GM21526 (cell line): ENCODE measurements around the gene FCHSD2.
"Not testable (repeated sequence)": the region's sequence is repeated elsewhere in the genome, so short reads cannot be mapped to it uniquely, and the experiment has no call there.

ENCODE experiments used
- ATAC-seq: cut with Tn5 transposase; IDR thresholded peaks from one replicate; pipeline ENCODE4 v1.9.1; 2021; ENCODE audit warnings: moderate library complexity; ENCODE audit not compliant: unreplicated experiment, low FRiP score

The FCHSD2 gene

DNA sequence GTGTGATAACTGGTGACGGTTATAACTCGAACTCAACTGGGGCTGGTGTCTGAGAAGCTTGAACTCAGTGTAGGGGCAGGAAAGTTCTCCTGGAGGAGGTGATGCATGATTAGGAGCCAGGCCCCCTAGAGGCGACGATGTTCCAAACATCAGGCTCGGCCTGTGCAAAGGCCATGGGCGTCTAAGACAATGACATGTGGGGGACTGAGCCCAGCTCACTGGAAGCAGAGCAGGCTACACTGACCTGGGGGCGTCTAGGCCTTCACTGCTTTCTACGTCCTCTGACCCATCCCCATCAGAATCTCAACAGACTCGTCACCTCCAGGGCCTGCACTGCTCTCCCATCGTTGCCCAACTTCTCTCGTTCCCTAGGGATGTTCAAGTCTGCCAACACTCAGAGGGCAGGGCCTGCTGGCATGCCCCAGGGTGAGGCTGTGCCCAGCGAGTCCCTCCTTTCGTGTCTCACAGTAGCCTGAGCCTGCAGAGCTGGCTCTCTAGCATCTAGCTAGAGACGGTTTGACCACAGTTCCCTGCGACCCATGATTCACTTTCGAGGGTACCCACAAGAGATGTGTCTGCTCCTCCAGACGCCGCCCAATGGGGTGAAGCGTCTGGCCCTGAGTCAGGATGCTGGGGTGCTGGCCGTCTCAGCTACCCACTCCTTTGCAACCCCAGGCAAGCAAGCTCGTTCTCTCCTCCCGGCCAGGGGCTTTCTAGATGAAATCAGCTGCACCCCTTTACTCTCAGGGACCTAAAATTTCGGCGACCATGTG is 329.0 kb downstream of the FCHSD2 start:
- peak; percentile 39 for ATAC-seq

DNA sequence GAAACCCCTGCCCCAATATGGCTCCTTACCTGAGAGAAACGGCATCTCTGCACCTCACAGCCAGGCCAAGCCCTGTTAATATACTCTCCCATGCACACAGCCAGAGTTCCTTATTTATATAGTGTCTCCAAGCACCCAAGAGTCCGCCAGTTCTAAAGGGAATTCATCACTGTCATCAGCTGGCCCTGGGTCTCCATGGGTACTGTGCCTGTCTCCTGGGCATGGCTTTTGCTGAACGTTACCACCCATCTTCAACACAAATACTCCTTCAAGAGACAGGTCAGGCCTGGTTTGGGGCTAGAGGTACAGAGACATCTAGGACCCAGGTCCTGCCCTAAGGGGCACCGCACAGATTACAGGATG is 329.5 kb downstream of the FCHSD2 start:
- no peak for ATAC-seq

DNA sequence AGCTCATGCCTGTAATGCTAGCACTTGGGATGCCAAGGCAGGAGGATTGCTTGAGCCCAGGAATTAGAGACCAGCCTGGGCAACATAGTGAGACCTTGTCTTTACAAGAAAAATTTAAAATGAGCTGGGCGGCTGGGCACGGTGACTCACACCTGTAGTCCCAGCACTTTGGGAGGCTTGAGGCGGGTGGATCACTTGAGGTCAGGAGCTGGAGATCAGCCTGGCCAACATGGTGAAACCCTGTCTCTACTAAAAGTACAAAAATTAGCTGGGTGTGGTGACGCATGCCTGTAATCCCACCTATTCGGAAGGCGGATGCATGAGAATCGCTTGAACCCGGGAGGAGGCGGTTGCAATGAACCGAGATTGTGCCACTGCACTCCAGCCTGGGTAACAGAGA is 330.4 kb downstream of the FCHSD2 start:
- ATAC-seq, result not testable (repeated sequence)

DNA sequence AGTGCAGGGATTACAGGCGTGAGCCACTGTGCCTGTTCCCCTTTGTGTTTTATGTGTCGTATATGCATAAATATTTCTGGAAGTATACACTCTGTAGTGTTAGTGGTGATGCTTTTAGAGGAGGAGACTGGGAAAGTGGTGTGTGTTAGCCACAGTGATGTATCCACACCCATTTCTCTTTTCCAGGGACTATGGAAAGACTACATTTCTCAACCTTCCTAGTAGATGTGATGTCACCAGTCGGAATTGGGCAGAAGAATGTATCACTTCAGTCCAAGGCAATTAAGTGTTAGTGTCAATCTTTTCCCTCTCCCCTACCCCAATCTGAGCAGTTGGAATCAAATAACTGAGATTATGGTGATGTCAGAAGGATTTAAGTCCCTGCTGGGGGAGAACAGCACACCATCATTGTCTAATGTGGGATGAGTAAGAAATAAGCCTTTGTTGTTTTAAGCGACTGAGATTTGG is 333.8 kb downstream of the FCHSD2 start:
- no peak for ATAC-seq

DNA sequence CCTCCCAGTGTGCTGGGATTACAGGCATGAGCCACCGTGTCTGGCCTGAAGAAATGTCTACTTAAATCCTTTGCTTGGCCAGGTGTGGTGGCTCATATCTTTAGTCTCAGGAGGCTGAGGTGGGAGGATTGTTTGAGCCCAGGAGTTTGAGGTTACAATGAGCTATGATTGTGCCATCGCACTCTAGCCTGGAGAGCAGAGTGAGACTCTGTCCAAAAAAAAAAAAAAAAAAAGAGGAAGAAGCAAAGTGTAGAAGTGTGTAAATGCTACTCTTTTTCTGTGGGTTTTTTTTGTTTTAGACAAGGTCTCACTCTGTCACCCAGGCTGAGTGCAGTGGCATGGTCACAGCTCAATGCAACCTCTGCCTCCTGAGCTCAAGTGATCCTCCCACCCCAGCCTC is 334.3 kb downstream of the FCHSD2 start:
- no peak for ATAC-seq

DNA sequence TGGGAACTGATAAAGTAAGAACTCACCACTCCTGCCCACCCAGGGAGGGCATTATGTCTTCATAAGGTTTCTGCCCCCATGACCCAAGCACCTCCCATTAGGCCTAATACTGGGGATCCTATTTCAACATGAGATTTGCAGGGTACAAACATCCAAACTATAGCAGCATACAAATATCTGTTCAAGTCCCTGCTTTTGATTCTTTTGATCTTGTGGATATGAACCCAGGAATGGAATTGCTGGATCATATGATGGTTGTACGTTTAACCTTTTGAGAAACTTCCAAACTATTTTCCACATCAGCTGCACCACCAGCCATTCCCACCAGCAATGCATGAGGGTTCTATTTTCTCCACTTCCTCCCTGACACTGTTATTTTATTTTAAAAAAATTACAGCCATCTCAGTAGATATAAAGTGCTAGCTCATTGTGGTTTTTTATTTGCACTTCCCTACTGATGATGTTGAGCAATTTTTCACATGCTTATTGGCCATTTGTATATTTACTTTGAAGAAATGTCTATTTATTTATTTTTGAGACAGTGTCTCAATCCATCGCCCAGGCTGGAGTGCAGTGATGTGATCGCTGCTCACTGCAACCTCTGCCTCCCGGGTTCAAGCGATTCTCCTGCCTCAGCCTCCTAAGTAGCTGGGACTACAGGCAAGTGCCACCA is 335.0 kb downstream of the FCHSD2 start:
- ATAC-seq, result no peak

DNA sequence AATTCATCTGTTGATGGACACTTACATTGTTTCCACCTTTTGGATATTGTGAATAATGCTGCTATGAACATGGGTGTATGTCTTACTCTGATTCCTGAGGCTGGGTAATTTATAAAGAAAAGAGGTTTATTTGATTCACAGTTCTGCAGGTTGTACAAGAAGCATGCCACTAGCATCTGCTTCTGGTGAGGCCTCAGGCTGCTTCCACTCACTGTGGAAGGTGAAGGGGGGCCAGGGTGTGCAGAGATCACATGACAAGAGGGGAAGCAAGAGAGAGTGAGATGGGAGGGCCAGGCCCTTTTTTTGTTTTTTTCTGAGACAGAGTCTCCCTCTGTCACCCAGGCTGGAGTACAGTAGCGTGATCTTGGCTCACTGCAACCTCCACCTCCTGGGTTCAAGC is 335.7 kb downstream of the FCHSD2 start:
- ATAC-seq, result not testable (repeated sequence)

DNA sequence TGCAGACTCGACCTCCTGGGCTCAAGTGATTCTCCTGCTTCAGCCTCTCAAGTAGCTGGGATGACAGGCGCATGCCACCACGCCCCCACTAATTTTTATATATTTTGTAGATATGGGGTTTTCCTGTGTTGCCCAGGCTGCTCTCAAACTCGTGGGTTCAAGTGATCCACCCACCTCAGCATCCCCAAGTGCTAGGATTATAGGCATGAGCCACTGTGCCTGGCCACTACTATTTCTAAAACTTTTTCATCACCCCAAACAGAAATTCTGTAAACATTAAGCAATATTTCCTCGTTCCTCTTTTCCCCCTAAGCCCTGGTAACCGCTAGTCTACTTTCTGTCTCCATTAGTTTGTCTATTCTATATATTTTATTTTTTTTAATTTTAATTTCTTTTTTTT is 336.9 kb downstream of the FCHSD2 start:
- ATAC-seq, result no peak

DNA sequence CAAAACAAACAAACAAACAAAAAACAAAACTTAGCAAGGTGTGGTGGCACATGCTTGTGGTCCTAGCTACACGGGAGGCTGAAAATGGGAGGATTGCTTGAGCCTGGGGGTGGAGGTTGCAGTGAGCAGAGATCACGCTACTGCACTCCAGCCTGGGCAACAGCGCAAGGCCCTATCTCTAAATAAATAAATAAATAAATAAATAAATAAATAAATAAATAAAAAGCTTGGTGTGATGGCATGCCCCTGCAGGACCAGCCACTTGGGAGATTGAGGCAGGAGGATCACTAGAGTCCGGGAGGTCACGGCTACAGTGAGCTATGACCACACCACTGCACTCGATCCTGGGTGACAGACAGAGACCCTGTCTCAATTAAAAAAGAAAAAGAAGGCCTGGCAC is 339.3 kb downstream of the FCHSD2 start:
- ATAC-seq, result no peak

DNA sequence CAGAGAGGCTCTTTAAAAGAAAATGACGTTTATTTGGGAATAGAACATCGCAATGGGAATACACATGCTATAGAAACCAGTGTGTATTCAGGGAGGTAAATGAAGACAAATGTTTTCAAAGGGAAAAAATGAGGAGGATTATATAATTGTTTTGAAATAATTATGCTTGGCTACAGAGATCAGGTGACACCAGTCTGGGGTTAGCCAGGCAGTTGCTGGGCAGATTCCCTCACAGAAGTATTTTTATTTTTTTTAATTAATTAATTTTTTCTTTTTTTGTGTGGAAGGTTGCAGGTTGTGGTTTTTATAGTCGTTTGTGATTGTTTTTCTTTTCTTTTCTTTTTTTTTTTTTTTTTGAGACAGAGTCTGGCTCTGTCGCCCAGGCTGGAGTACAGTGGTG is 342.7 kb downstream of the FCHSD2 start:
- ATAC-seq, result no peak

DNA sequence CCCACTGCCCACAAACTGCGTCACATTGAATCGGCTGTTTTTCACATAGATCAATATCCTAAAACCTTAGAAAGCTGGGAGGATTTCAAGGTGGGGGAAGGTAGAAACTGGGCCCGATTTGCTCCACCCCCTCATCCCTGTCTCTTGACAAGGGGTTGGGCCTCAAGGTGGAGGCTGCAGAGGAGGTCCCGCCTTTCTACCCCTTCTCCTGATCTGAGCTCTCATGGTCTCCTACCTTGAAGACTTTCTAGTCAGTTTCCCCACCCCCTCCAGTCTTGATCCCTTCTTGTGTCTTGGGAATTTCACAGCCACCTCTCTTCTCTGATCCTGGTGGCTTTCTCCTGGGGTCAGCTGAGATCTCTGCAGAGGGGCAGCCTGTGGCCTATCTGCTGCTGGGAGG is 343.8 kb downstream of the FCHSD2 start:
- no peak for ATAC-seq

DNA sequence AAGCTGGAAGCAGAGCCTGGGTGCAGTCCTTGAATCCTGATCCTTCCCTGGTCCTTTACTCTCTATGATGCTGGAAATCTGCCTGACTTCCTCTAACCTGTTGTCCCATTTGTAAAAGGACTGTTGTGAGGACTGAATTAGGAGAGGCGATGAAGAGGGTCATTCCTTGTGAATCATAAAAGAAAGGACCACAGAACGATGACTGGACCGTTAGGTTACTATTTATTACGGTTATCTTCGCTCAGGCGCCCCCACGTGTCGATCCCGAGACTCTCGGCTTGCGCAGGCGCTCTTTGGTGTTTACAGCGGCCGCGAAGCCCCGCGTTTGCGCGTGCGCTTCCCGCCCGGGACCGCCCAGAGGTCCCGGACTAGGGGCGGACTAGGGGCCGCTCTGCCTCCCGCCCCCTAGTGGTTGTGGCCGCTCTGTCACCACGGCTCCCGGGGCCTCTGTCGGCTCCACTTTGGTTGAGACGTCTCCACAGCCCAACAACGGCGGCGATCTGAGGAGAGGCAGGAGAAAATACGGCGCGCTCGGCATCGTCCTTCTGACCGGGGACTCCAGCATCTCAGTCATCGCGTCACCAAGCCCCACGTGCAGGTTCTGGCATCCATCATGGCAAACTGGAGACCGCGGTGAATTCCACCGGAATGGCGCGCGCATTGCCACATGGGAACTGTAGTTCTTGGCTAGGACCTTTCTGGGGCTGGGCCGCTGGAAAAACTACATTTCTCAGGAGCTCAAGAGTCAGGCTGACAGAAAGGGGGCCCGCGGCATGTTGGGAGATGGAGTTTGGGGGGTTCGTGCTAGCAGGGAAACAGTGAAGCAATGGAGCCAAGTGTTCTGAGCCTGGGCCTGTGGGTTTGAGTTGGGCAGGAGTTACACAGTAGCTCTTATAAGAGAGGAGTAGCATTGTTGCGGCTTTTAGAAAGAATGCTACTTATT is 348.4 kb downstream of the FCHSD2 start, which contains the start of gene STARD10:
Gene STARD10, minus strand, starts transcription at position 623 of the 943 bp plus-strand sequence. CDS start 12,866 bp downstream, outside the sequence.
- peak; percentile 84 for ATAC-seq

DNA sequence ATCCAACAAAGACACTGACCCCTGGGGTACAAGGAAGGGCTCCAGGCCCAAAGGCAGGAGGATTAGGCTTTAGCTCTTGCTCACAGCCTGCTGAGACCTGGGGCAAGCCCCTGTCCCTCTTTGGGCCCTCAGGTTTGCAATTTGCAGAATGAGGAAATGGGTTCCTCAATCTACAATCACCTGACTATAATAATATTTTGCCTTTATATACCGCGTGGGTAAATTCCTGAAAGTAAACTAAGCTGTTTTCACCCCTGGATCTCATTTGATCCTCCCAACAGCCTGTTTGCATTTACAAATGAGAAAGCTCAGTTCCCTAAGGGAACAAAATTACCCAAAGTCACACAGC is 349.1 kb downstream of the FCHSD2 start:
- ATAC-seq, result no peak

DNA sequence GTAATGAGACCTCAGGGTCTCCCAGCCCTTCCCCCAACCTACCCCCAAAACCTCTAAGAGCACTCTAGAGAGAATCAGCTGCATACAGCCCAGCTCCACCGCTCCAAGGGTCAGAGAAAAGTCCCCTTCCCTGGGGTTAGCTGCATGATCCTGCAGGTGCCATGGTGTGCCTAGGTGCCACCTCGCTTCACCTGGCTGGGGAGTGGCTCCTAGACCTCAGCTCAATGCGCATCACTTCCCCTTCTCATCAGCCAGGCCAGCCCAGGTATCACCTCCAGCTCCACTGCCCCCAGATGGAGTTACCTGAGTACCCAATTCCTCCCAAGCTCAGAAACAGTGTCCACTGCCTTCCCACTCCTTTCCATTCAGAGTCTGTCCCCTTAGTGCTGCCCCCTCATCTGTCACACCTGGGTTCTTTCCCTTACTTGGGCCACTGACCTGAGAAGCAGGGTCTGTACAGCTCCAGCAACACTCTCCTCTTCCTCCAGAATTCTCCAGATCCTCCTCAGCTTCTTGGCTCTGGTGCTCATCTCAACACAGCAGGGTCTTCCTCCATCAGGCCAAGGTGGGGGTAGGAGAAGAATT is 349.6 kb downstream of the FCHSD2 start:
- ATAC-seq, result no peak

DNA sequence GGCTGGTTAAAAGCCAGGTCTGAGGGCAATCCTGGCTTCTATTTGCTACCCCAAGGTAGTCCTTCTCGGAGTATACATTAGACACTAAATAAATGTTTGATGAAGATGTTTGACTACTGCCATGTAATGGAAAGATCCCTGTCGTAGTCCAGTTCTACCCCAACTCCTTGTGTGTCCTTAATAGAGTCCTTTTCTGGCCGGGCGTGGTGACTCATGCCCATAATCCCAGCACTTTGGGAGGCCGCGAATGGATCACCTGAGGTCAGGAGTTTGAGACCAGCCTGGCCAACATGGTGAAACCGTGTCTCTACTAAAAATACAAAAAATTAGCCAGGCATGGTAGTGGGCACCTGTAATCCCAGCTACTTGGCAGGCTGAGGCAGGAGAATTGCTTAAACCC is 350.9 kb downstream of the FCHSD2 start:
- not testable (repeated sequence) for ATAC-seq

DNA sequence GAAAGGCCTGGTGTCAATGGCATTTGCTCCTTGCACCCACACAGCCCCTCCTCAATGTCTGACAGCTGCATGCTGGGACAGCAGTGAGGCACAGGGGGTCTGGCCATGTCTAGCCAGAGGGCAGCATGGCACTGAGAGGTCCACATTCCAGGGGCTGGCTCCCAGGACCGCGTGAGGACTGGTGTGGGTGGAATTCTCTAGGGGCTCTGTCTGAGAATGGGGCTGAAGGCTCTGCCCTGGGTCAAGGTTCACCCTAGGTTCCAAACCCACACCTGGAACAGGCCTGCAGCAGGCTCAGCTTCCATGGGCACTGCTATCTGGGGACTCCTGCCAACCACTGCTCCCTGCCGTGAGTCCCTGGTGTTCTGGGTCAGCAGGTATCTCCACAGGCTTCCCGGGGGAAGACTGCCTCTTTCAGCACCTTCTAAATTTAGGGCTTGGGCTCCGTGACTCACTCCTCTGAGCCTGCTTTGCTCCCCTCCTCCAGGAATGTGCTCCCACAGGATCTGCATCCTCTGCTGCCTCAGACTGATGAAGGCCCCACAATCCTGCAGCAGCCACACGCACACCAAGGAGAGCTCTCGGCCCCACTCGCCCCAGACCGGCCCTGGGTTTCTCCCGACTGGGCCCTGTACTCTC is 352.5 kb downstream of the FCHSD2 start:
- no peak for ATAC-seq

DNA sequence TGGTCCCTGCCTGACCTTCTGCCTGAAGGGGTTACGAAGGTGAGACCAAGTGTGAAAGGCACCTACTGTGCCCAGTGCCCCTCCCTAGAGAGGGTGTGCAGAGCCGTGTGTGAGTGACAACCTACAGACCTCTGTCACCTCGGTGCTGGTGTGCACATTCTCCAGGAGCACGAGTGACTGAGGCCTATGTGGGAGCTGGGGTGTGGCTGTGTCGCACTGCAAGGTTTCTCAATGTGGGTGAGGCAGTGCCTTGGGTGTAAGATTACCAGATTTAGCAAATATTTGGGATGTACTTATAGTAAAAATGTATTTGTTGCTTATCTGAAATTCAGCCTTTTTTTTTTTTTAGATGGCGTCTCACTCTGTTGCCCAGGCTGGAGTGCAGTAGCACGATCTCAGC is 353.9 kb downstream of the FCHSD2 start:
- no peak for ATAC-seq

DNA sequence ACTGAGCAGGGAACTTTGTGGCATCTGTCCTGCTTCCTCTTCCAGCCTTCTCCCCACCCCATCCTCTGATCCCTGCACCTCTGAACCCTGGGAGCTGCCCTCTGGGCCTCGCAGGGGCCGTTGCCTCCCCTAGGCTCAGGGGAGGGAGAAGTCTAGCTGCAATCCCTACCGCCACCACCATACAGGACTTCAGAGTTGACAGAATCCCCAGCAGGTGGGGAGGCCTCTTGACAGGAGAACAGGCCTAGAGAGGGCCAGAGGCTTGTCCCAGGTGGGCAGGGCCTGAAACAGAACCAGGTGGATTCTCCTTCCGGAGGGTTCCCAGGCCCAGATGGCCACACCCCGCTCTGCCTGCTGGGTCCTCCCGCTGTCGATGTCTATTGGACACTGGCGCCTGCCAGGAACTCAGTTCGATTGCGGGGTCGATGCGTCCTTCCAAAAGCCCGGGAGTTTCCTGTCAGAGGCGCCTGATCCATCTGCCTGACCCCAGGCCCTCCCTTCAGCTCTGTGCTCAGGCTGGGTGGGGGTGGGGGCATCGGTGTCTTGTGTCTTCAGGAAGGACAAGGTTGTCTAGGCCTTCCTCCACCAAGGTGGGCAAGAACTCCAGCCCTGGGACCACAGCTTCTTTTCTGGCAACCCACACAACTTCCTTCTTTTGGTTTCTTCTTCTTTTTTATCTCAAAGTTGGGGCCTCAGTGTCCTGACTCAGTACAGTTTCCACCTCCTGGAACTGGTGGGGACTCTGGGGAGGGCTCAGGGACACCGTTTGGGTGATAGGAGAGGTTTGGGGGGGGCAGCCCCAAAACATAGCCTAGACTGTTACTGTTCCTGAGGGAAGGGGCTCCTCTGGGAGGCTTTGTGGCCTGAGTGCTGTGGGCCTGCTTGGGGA is 354.7 kb downstream of the FCHSD2 start:
- ATAC-seq, result no peak
